GM20000 (cell line): Measurements from ENCODE around the gene GABARAPL1.

Source experiments
- DNase-seq: peaks from one replicate; pipeline ENCODE4 v3.0.0; 2012; ENCODE audit warnings: low spot score
- TF ChIP-seq, protein P1 (sequence below): IDR thresholded peaks from 2 replicates; pipeline ENCODE4 v1.5.1; 2012; ENCODE audit warnings: mild to moderate bottlenecking, control low read depth; ENCODE audit errors: extremely low read depth, missing control alignments

Gene GABARAPL1

DNA sequence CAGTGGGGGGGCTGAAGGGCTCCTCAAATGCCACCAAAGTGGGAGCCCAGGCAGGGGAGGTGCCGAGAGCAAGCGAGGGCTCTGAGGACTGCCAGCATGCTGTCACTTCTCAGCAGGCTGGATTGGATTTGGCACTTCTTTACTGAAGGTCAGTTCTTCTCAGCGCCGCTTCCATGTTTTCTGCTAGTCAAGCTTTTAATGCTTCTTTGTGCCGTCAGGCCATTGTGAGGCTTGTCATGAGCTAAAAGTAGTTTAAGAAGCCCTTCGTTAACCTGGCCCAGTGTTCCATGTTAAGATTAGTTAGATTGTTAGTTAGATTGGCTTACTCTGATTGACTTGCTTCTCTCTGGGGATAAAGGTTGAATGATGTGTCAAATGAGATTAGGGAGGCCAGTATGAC, 13.4 kb downstream of the GABARAPL1 start:
- TF ChIP-seq, protein P1, sequence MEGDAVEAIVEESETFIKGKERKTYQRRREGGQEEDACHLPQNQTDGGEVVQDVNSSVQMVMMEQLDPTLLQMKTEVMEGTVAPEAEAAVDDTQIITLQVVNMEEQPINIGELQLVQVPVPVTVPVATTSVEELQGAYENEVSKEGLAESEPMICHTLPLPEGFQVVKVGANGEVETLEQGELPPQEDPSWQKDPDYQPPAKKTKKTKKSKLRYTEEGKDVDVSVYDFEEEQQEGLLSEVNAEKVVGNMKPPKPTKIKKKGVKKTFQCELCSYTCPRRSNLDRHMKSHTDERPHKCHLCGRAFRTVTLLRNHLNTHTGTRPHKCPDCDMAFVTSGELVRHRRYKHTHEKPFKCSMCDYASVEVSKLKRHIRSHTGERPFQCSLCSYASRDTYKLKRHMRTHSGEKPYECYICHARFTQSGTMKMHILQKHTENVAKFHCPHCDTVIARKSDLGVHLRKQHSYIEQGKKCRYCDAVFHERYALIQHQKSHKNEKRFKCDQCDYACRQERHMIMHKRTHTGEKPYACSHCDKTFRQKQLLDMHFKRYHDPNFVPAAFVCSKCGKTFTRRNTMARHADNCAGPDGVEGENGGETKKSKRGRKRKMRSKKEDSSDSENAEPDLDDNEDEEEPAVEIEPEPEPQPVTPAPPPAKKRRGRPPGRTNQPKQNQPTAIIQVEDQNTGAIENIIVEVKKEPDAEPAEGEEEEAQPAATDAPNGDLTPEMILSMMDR: no peak
- DNase-seq: no peak

DNA sequence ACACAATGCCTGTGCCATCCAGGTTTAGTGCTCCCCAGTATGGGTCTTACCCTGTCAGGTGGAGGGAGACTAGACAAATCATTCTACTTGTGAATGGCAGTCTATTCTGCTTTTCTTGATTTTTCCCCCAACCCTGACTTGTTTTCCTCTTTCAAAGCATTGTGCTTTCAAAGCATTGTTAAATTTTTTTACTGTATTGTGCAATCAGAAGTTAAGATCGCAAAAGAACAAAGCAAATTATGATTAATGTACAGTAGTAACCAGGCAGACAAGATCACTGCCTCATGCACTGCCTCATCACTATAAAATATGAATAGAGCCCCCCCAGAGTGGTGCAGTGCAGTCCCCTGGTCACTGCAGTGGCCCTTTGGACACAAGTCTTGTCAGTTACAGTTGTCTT, 14.1 kb downstream of the GABARAPL1 start:
- no peak for DNase-seq
- TF ChIP-seq, protein P1: no peak

DNA sequence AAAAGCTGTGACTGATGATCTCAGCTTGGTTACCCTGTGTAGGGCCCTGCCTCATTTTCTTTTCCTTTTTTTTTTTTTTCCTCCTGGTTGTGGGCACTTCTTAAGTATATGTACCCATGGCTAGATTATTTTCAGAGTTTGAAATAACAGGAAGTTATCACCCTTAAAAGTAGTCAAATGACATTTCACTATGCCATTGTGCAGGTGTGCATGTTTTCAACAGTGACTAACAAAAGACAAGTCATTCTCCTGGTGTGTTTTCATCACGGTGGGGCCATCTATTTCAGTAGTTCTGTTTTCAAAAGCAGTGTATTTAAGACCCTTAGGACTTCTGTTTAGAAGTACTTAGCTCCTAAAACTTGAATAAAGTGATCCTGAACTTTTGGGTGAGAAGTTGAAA, 15.0 kb downstream of the GABARAPL1 start:
- TF ChIP-seq, protein P1: no peak
- DNase-seq: no peak

DNA sequence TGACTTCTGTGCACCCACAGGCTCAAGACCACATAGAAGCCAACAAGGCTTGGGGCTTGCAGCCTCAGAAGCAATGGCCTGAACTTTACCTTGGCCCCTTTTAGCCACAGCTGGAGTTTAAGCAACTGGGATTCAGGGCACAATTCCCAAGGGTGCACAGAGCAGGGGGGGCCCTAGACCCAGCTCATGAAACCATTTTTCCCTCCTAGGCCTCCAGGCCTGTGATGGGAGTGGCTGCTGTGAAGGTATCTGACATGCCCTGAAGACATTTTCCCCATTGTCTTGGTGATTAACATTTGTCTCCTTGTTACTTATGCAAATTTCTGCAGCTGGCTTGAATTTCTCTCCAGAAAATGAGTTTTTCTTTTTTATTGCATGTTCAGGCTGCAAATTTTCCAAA, 21.9 kb downstream of the GABARAPL1 start:
- DNase-seq: no peak
- TF ChIP-seq, protein P1: no peak

DNA sequence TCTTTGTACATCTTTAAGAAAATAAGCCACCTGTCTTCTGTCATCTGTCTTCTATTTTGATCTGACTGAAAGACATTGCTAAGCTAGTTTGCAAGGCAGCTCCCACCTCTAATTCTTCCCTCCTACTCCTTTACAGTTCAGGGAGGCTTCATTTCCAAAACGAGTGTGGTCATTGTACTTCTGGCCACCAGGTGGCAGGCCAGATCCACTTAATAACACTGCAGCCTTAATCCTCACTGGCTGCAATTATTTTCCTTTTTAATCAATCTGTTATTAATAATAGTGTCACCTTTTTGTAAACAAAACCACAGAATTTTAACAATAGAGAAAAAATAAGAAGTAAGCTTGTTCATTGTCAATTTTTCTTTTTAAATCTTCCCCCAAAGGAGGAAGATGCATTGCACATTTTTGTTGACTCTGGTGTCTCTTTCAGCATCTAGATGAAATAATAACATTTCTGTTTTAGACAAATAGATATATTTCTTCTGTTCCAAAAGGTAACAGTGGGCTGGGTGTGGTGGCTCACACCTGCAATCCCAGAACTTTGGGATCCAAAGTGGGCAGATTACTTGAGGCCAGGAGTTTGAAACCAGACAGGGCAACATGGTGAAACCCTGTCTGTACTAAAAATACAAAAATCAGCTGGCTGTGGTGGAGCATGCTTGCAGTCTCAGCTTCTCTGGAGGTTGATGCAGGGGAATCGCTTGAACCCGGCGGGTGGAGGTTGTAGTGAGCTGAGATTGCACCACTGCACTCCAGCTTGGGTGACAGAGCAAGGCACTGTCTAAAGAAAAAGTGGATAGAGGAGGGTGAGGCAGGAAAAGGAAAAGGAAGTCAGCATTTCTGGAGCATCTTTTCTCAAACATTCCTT, 23.3 kb downstream of the GABARAPL1 start:
- TF ChIP-seq, protein P1: peak; percentile 65
- peak; percentile 54 for DNase-seq

DNA sequence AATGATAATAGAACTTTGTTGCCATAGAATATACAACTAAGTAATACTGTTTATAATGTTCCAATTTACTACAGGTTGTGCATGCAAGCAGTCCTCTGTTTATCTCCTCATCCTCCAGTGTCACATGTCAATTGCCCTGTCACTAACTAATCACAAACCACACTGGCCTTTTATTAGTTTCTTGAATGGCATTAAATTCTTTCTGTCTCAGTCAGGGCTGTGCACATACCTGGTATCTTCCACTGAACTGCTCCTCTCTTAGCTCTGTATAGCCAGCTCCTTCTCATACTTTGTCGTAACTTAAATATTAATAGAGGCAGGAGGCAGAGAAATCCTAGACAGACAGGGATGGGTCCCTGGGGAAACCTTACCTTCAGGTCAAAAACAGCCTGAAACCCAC, 24.0 kb downstream of the GABARAPL1 start:
- no peak for DNase-seq
- TF ChIP-seq, protein P1: no peak

DNA sequence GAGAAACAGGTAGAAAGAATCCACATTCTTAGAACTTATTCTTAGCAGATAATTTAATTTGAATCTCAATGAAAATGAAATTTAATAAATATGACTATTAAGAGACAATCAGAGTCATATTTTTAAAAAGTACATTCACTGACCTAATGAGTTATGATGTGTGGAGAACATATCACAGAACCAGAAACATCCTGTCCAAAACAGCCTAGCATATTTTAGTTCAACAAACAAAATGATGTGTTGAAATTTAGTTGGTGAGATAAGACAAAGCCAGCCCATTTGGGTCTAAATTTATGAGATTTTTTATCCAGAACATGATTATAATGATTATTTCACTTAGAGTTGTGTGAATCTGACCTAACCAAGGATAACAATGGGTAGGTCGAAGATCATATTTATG, 25.8 kb downstream of the GABARAPL1 start:
- TF ChIP-seq, protein P1: no peak
- DNase-seq: no peak
